K562 (cell line): ENCODE measurements around the gene MAP4K5. TPM values are rescaled to one million over a fixed set of nuclear protein-coding genes. Genes with fewer than 3 reads are reported as not detected.

Source experiments
- ATAC-seq: fragments of 200-7000 bp; cut with Tn5 transposase; 3 replicates; pipeline ENCODE4 v1.9.1; 2020; ENCODE audit warnings: moderate library complexity
- BruUV-seq: library from RNA; stranded (reverse); fragments of 400-500 nt; replicated peaks from 2 replicates; lab custom pipeline; 2021; lab: Mats Ljungman, UMichigan
- CTCF ChIA-PET: fragments of 300-600 bp; formaldehyde crosslinking; extraction: SDS; loops from one replicate; lab custom pipeline; 2021; ENCODE audit warnings: low intra/inter-chr PET ratio; lab: Yijun Ruan, JAX
- POLR2A ChIA-PET: fragments of 300-600, 350-650 bp; sonication (Branson Sonifier 250); formaldehyde crosslinking; extraction: SDS; loops from one replicate; lab custom pipeline; 2021; ENCODE audit warnings: antibody characterized with exemption, inconsistent platforms; lab: Yijun Ruan, JAX
- DNase-seq, 4 experiments: peaks; one replicate each; pipeline versions ENCODE4 v3.0.0 to v3.0.0-alpha.2; 2011 to 2018; ENCODE audit warnings: low spot score in 3 of 4, mixed read lengths in 3 of 4; ENCODE audit errors: extremely low read depth in 1 of 4
- FAIRE-seq: peaks from 2 replicates; lab custom pipeline; 2011; peaks lifted over from hg19 to GRCh38; lab: Jason Lieb, UNC
- H2AFZ ChIP-seq: 2 replicates; pipeline ENCODE4 v1.6.0; 2011; ENCODE audit warnings: low read depth, low read length, control low read depth, inconsistent platforms
- H3K27ac ChIP-seq: fragments of 200-600 bp; 3 replicates; pipeline ENCODE4 v1.8.0; 2011; ENCODE audit warnings: low read depth, mild to moderate bottlenecking, control low read depth, inconsistent platforms, low read length, moderate library complexity, mixed read lengths; ENCODE audit errors: extremely low read depth
- H3K27me3 ChIP-seq, 2 experiments: fragments of 300-600 bp in 1 of 2; 2 replicates in 1 of 2; 3 replicates in 1 of 2; pipeline versions ENCODE4 v1.6.0 to v1.8.0; 2011; ENCODE audit warnings: inconsistent platforms in 2 of 2, low read length in 2 of 2, mild to moderate bottlenecking in 1 of 2, mixed read lengths in 1 of 2, moderate library complexity in 1 of 2; ENCODE audit not compliant: control insufficient read depth in 2 of 2, insufficient read depth in 2 of 2
- H3K36me3 ChIP-seq: fragments of 300-600 bp; 3 replicates; pipeline ENCODE4 v1.8.0; 2011; ENCODE audit warnings: mild to moderate bottlenecking, low read length, inconsistent platforms; ENCODE audit not compliant: control insufficient read depth, insufficient read depth
- H3K4me1 ChIP-seq, 2 experiments: fragments of 200-600 bp in 1 of 2; replicated peaks in 1 of 2; 2 replicates in 1 of 2; 3 replicates in 1 of 2; pipeline versions ENCODE4 v1.5.1 to v1.8.0; 2011; ENCODE audit warnings: inconsistent platforms in 2 of 2, low read length in 2 of 2, mild to moderate bottlenecking in 1 of 2, mixed read lengths in 1 of 2, moderate library complexity in 1 of 2; ENCODE audit not compliant: control insufficient read depth in 2 of 2, insufficient read depth in 2 of 2
- H3K4me2 ChIP-seq: 2 replicates; pipeline ENCODE4 v1.6.1; 2011; ENCODE audit warnings: low read length, control low read depth, inconsistent platforms, mixed read lengths; ENCODE audit not compliant: insufficient read depth
- H3K4me3 ChIP-seq: fragments of 200-600 bp; sonication (generic), shearing (Covaris generic); 2 replicates; pipeline ENCODE4 v1.5.1; 2016; ENCODE audit warnings: control low read depth, inconsistent platforms
- H3K79me2 ChIP-seq: fragments of 200-600 bp; 3 replicates; pipeline ENCODE4 v1.8.0; 2011; ENCODE audit warnings: low read length, inconsistent platforms; ENCODE audit not compliant: control insufficient read depth, insufficient read depth
- H3K9ac ChIP-seq, 2 experiments: 2 replicates each; pipeline versions ENCODE4 v1.6.0 to v1.6.1; 2011; ENCODE audit warnings: low read depth in 2 of 2, low read length in 2 of 2, control low read depth in 1 of 2, inconsistent platforms in 1 of 2, mild to moderate bottlenecking in 1 of 2, mixed read lengths in 1 of 2; ENCODE audit not compliant: insufficient read depth in 1 of 2
- H3K9me1 ChIP-seq: one replicate; pipeline ENCODE4 v1.6.0; 2011; ENCODE audit warnings: inconsistent platforms, mild to moderate bottlenecking, low read length, moderate library complexity; ENCODE audit not compliant: control insufficient read depth, insufficient read depth
- H3K9me3 ChIP-seq: replicated peaks from 2 replicates; pipeline ENCODE4 v1.5.1; 2011; ENCODE audit warnings: low read depth, low read length, inconsistent platforms; ENCODE audit not compliant: control insufficient read depth, insufficient read depth
- H4K20me1 ChIP-seq: replicated peaks from 2 replicates; pipeline ENCODE4 v1.6.1; 2011; ENCODE audit warnings: low read length, inconsistent platforms, mixed read lengths; ENCODE audit not compliant: control insufficient read depth, insufficient read depth
- ATF6 ChIP-seq: sonication (generic); formaldehyde crosslinking; IDR thresholded peaks from 2 replicates; pipeline ENCODE4 v1.4.0; 2020; ENCODE audit warnings: mild to moderate bottlenecking, missing genetic modification reagents
- EP400 ChIP-seq: fragments of 450-650 bp; IDR thresholded peaks from 2 replicates; pipeline ENCODE4 v1.6.1; 2017; ENCODE audit warnings: antibody characterized with exemption, mild to moderate bottlenecking, moderate library complexity
- GMEB1 ChIP-seq: fragments of 250-450 bp; sonication (Bioruptor Pico); IDR thresholded peaks from 2 replicates; pipeline ENCODE4 v1.4.0; 2020; ENCODE audit warnings: mild to moderate bottlenecking
- ILK ChIP-seq: fragments of 450-650 bp; IDR thresholded peaks from 2 replicates; pipeline ENCODE4 v1.6.1; 2016; ENCODE audit warnings: missing genetic modification characterization, low read depth, mild to moderate bottlenecking, missing compliant biosample characterization, moderate library complexity, borderline replicate concordance
- POLR2H ChIP-seq: IDR thresholded peaks from 2 replicates; pipeline ENCODE4 v1.6.1; 2016; ENCODE audit warnings: missing genetic modification characterization, low read depth, mild to moderate bottlenecking, control low read depth, missing compliant biosample characterization, moderate library complexity
- RHOXF2B ChIP-seq: fragments of 250-450 bp; sonication (Bioruptor Pico); conservative IDR thresholded peaks from 2 replicates; pipeline ENCODE4 v1.5.1; 2021
- ZBTB43 ChIP-seq: sonication (generic); formaldehyde crosslinking; IDR thresholded peaks from 2 replicates; pipeline ENCODE4 v1.8.0; 2023; ENCODE audit warnings: mild to moderate bottlenecking, missing genetic modification reagents
- ZBTB49 ChIP-seq: sonication (generic); formaldehyde crosslinking; IDR thresholded peaks from 2 replicates; pipeline ENCODE4 v1.8.0; 2022; ENCODE audit warnings: missing genetic modification reagents, mild to moderate bottlenecking, borderline replicate concordance
- ZNF436 ChIP-seq: fragments of 250-450, 450-650 bp; sonication (Bioruptor Pico); formaldehyde crosslinking; IDR thresholded peaks from 2 replicates; pipeline ENCODE4 v1.7.0; 2020; ENCODE audit warnings: mild to moderate bottlenecking
- in situ Hi-C: fragments of 300-500 bp; cut with MboI; formaldehyde crosslinking; loops from 4 replicates; pipeline ENCODE4 v1.15.0; 2018; ENCODE audit warnings: inconsistent platforms, mixed read lengths
- intact Hi-C: fragments of 100-400 bp; cut with micrococcal nuclease; formaldehyde crosslinking; loops from 2 replicates; pipeline ENCODE4 v1.14.2; 2022
- polyA plus RNA-seq, 8 experiments: library from polyadenylated mRNA; depleted of rRNA in 4 of 8; stranded (reverse) in 5 of 8; unstranded in 3 of 8; fragments of >200 nt; fragmentation: Nextera tagmentation in 2 of 8; fragmentation: Illumina TruSeq in 1 of 8; extraction: Ambion mirVana in 2 of 8; extraction: Trizol in 1 of 8; gene quantifications; 2 replicates each; pipeline versions ENCODE4 v1.2.1 to v1.2.3, GENCODE V29; 2011 to 2014; ENCODE audit warnings: inconsistent platforms in 1 of 8, missing spikeins in 1 of 8
- total RNA-seq, 7 experiments: library from RNA; depleted of rRNA in 6 of 7; stranded (reverse); fragments of >200 nt in 6 of 7; fragmentation: Illumina TruSeq in 2 of 7; extraction: Trizol in 2 of 7; gene quantifications; 2 replicates each; pipeline versions ENCODE4 v1.2.1 to v1.2.3, GENCODE V29; 2011 to 2021; ENCODE audit warnings: low replicate concordance in 1 of 7

The MAP4K5 gene
- total and polyA plus RNA-seq, 9 of the 15 experiments (the other 6 are each of a cell fraction or from before 2014, with no cell fraction given): 5.9 to 29.4 (median 18.0) TPM

- CTCF ChIA-PET: no interaction called here
- POLR2A ChIA-PET: no interaction called here
- Histone ChIP-seq H3K9ac (no peak overlapping the region), H3K27ac (no peak overlapping the region), H3K9me1 (no peaks in the 10 kb centered on the region), H3K9me3 (no peaks in the 10 kb centered on the region), H3K27me3 (no peaks in the 10 kb centered on the region; a peak in 1 of 5 replicates), H3K4me2 (no peak overlapping the region), H3K79me2 (no peaks in the 10 kb centered on the region), H4K20me1 (no peaks in the 10 kb centered on the region), H3K36me3 (no peaks in the 10 kb centered on the region), H3K4me3 (no peak overlapping the region), H3K4me1 (no peaks in the 10 kb centered on the region), H2AFZ (no peak overlapping the region)
- no TSS peak for BruUV-seq
- ATAC-seq: no peak
- DNase-seq: no peak
- intact Hi-C loops: loop anchor here (10.0 kb wide), 1 partner anchor 674 kb away; no protein-coding TSS in a partner anchor
- TF ChIP-seq RHOXF2B (CRISPR knock-in tag) (no peak), POLR2H (tag) (no peak), ZBTB49 (CRISPR knock-in tag) (no peak), ZNF436 (no peak), GMEB1 (CRISPR knock-in tag) (no peak), ATF6 (no peak), EP400 (no peak), ZBTB43 (CRISPR knock-in tag) (no peak), ILK (tag) (no peak)
- FAIRE-seq: no peak
- in situ Hi-C loops: loop anchor here (25.0 kb wide), 1 partner anchor 677 kb away; the partner anchor contains the start of gene NEMF
Measured at GRCh38 chr14:50539051-50539450, 6.7 kb upstream of the MAP4K5 start.
